HepG2 (cell line): Measurements from ENCODE around the gene FSD1. TPM values are rescaled to one million over a fixed set of nuclear protein-coding genes. Genes with fewer than 3 reads are reported as not detected.

Source experiments
- ARNTL ChIP-seq: sonication (generic); formaldehyde crosslinking; IDR thresholded peaks from 2 replicates; pipeline ENCODE4 v1.4.0; 2020; ENCODE audit warnings: mild to moderate bottlenecking, missing genetic modification reagents
- EZH2 ChIP-seq: conservative IDR thresholded peaks from 2 replicates; pipeline ENCODE4 v1.6.1; 2012; ENCODE audit warnings: mild to moderate bottlenecking, low read depth, low read length, moderate library complexity
- FOXK2 ChIP-seq: fragments of 450-650 bp; IDR thresholded peaks from 2 replicates; pipeline ENCODE4 v1.6.1; 2016
- HNRNPLL ChIP-seq: fragments of 200-400 bp; formaldehyde crosslinking; IDR thresholded peaks from 2 replicates; pipeline ENCODE4 v1.6.1; 2017; ENCODE audit warnings: mild to moderate bottlenecking, low read depth, low read length; ENCODE audit not compliant: poor library complexity, severe bottlenecking
- NFE2L2 ChIP-seq: fragments of 150-350 bp; IDR thresholded peaks from 2 replicates; pipeline ENCODE4 v1.6.1; 2014; ENCODE audit warnings: low read length
- PITX1 ChIP-seq: sonication (generic); formaldehyde crosslinking; IDR thresholded peaks from 2 replicates; pipeline ENCODE4 v1.5.1; 2020; ENCODE audit warnings: mild to moderate bottlenecking, missing genetic modification reagents
- XRCC5 ChIP-seq: fragments of 200-400 bp; formaldehyde crosslinking; optimal IDR thresholded peaks from 2 replicates; pipeline ENCODE3; 2017; ENCODE audit warnings: mild to moderate bottlenecking, low read length
- polyA plus RNA-seq, 8 experiments: library from polyadenylated mRNA; depleted of rRNA in 3 of 8; stranded (reverse) in 7 of 8; unstranded in 1 of 8; fragments of >200 nt; fragmentation: Illumina TruSeq in 4 of 8; extraction: Trizol in 4 of 8; gene quantifications; 2 replicates each; pipeline versions ENCODE4 v1.2.1 to v1.2.3, GENCODE V29; 2011 to 2016; ENCODE audit warnings: low read depth in 4 of 8, missing spikeins in 1 of 8, mixed read lengths in 1 of 8; ENCODE audit not compliant: insufficient read depth in 1 of 8
- total RNA-seq, 5 experiments: library from RNA; depleted of rRNA; stranded (reverse); fragments of >200 nt; fragmentation: Illumina TruSeq; extraction: Trizol; gene quantifications; 2 replicates each; pipeline ENCODE4 v1.2.3, GENCODE V29; 2016; ENCODE audit warnings: low read depth in 1 of 5
- TF ChIP-seq, protein P1 (sequence below): fragments of 450-650 bp; IDR thresholded peaks from 2 replicates; pipeline ENCODE4 v1.6.1; 2016
- TF ChIP-seq, protein P2 (sequence below): sonication (generic); formaldehyde crosslinking; IDR thresholded peaks from 2 replicates; pipeline ENCODE4 v1.5.0; 2020; ENCODE audit warnings: mild to moderate bottlenecking, missing genetic modification reagents, moderate library complexity
- TF ChIP-seq, protein P3 (sequence below): sonication (generic); formaldehyde crosslinking; IDR thresholded peaks from 2 replicates; pipeline ENCODE4 v1.5.1; 2020; ENCODE audit warnings: mild to moderate bottlenecking, missing genetic modification reagents, borderline replicate concordance
- TF ChIP-seq, protein P4 (sequence below): sonication (generic); formaldehyde crosslinking; conservative IDR thresholded peaks from 2 replicates; pipeline ENCODE4 v1.5.0; 2020; ENCODE audit warnings: missing genetic modification reagents
- TF ChIP-seq, protein P5 (sequence below): sonication (generic); formaldehyde crosslinking; IDR thresholded peaks from 2 replicates; pipeline ENCODE4 v1.5.1; 2020; ENCODE audit warnings: missing genetic modification reagents, mild to moderate bottlenecking, borderline replicate concordance

Gene FSD1
- total and polyA plus RNA-seq, 2 of the 13 experiments (the other 11 are each of a cell fraction or from before 2014, with no cell fraction given) = 0.29 to 0.66 TPM

DNA sequence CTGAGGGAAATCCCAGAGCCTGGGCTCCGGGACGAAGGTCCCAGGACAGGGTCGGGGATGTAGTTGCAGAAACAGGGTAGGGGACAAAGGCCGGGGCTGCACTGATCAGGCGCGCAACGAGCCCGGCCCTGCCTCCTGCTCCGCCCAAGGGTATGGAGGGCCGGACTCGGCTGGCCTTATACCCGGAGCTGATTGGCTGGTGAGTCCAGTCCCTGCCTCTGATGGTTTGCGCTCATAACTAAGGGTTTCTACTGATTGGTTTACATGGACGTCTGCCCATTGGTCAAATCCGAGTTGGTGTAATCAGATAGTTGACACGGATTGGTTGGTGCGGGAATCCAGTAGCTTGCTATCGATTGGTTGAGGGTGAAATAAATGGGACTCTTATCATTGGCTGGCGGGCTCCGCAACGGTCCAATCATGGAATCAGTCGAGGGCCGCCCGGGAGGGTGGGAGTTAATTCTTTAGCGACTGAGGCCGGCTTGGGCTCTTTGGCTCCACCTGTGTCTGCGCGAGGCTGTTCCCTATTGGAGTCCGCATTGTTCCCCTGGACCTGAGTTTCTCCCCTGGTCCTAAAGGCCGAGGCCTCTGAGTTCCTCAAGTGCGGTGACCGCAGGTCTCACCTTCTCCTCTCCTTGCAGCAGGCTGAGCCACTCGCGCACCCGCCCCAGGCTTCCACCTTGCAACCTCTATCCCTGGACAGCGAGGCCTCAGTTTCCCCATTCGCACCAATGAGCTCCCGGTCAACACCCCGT lies 38.4 kb downstream of the FSD1 start (continued):
- TF ChIP-seq PITX1 (CRISPR knock-in tag) = peak; percentile 66; the same call in 1 of the 2 replicates
- TF ChIP-seq, protein P1, sequence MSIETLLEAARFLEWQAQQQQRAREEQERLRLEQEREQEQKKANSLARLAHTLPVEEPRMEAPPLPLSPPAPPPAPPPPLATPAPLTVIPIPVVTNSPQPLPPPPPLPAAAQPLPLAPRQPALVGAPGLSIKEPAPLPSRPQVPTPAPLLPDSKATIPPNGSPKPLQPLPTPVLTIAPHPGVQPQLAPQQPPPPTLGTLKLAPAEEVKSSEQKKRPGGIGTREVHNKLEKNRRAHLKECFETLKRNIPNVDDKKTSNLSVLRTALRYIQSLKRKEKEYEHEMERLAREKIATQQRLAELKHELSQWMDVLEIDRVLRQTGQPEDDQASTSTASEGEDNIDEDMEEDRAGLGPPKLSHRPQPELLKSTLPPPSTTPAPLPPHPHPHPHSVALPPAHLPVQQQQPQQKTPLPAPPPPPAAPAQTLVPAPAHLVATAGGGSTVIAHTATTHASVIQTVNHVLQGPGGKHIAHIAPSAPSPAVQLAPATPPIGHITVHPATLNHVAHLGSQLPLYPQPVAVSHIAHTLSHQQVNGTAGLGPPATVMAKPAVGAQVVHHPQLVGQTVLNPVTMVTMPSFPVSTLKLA = peak; percentile 11; the same call in 1 of the 2 replicates
- TF ChIP-seq ARNTL (CRISPR knock-in tag) = 0 out of 2 replicates have a peak, but pooled peaks have one; percentile 4
- TF ChIP-seq NFE2L2 = no peak
- TF ChIP-seq, protein P2, sequence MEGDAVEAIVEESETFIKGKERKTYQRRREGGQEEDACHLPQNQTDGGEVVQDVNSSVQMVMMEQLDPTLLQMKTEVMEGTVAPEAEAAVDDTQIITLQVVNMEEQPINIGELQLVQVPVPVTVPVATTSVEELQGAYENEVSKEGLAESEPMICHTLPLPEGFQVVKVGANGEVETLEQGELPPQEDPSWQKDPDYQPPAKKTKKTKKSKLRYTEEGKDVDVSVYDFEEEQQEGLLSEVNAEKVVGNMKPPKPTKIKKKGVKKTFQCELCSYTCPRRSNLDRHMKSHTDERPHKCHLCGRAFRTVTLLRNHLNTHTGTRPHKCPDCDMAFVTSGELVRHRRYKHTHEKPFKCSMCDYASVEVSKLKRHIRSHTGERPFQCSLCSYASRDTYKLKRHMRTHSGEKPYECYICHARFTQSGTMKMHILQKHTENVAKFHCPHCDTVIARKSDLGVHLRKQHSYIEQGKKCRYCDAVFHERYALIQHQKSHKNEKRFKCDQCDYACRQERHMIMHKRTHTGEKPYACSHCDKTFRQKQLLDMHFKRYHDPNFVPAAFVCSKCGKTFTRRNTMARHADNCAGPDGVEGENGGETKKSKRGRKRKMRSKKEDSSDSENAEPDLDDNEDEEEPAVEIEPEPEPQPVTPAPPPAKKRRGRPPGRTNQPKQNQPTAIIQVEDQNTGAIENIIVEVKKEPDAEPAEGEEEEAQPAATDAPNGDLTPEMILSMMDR (CRISPR knock-in tag) = peak; percentile 51
- no peak for TF ChIP-seq FOXK2
- TF ChIP-seq EZH2 = no peak
- TF ChIP-seq, protein P3, sequence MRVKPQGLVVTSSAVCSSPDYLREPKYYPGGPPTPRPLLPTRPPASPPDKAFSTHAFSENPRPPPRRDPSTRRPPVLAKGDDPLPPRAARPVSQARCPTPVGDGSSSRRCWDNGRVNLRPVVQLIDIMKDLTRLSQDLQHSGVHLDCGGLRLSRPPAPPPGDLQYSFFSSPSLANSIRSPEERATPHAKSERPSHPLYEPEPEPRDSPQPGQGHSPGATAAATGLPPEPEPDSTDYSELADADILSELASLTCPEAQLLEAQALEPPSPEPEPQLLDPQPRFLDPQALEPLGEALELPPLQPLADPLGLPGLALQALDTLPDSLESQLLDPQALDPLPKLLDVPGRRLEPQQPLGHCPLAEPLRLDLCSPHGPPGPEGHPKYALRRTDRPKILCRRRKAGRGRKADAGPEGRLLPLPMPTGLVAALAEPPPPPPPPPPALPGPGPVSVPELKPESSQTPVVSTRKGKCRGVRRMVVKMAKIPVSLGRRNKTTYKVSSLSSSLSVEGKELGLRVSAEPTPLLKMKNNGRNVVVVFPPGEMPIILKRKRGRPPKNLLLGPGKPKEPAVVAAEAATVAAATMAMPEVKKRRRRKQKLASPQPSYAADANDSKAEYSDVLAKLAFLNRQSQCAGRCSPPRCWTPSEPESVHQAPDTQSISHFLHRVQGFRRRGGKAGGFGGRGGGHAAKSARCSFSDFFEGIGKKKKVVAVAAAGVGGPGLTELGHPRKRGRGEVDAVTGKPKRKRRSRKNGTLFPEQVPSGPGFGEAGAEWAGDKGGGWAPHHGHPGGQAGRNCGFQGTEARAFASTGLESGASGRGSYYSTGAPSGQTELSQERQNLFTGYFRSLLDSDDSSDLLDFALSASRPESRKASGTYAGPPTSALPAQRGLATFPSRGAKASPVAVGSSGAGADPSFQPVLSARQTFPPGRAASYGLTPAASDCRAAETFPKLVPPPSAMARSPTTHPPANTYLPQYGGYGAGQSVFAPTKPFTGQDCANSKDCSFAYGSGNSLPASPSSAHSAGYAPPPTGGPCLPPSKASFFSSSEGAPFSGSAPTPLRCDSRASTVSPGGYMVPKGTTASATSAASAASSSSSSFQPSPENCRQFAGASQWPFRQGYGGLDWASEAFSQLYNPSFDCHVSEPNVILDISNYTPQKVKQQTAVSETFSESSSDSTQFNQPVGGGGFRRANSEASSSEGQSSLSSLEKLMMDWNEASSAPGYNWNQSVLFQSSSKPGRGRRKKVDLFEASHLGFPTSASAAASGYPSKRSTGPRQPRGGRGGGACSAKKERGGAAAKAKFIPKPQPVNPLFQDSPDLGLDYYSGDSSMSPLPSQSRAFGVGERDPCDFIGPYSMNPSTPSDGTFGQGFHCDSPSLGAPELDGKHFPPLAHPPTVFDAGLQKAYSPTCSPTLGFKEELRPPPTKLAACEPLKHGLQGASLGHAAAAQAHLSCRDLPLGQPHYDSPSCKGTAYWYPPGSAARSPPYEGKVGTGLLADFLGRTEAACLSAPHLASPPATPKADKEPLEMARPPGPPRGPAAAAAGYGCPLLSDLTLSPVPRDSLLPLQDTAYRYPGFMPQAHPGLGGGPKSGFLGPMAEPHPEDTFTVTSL (CRISPR knock-in tag) = no peak; the same call in 1 of the 2 replicates
- peak; percentile 60 for TF ChIP-seq XRCC5
- peak; percentile 57 for TF ChIP-seq HNRNPLL
- TF ChIP-seq, protein P4, sequence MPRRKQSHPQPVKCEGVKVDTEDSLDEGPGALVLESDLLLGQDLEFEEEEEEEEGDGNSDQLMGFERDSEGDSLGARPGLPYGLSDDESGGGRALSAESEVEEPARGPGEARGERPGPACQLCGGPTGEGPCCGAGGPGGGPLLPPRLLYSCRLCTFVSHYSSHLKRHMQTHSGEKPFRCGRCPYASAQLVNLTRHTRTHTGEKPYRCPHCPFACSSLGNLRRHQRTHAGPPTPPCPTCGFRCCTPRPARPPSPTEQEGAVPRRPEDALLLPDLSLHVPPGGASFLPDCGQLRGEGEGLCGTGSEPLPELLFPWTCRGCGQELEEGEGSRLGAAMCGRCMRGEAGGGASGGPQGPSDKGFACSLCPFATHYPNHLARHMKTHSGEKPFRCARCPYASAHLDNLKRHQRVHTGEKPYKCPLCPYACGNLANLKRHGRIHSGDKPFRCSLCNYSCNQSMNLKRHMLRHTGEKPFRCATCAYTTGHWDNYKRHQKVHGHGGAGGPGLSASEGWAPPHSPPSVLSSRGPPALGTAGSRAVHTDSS (CRISPR knock-in tag) = no peak
- TF ChIP-seq, protein P5, sequence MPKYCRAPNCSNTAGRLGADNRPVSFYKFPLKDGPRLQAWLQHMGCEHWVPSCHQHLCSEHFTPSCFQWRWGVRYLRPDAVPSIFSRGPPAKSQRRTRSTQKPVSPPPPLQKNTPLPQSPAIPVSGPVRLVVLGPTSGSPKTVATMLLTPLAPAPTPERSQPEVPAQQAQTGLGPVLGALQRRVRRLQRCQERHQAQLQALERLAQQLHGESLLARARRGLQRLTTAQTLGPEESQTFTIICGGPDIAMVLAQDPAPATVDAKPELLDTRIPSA (CRISPR knock-in tag) = no peak
